Myocyte (in vitro differentiated cells): Measurements from ENCODE around the gene WIPI1. TPM values are rescaled to one million over a fixed set of nuclear protein-coding genes. Genes with fewer than 3 reads are reported as not detected.

Experiments
- microRNA counts: library from miRNA; unstranded; fragments of <30 nt; microRNA quantifications from one replicate; lab custom pipeline; 2016
- microRNA-seq: library from miRNA; unstranded; fragments of <30 nt; microRNA quantifications from one replicate; pipeline ENCODE4, GENCODE V29; 2016
- total RNA-seq: library from RNA; depleted of rRNA; stranded (reverse); fragments of >200 nt; gene quantifications from 2 replicates; pipeline ENCODE4 v1.2.3, GENCODE V29; 2014

The WIPI1 gene
- total RNA-seq, 1 donor from 2014 or later, result 141 TPM

MicroRNA genes within 50 kb of the gene (microRNA counts, 767-probe panel; counts per million panel counts)
- microRNA hsa-miR-635 (lab: Ali Mortazavi, UCI), result not detected

Small RNA genes lying within 50 kb of the gene (microRNA-seq; reads per million reads assigned to microRNA genes)
- gene MIR635, result not detected

Other genes with a start within 250 kb of the WIPI1 start
- gene AMZ2, start 209.5 kb downstream of the WIPI1 start, total RNA-seq, result 134 and 150 TPM in 2 replicates
- gene SLC16A6, start 166.4 kb downstream of the WIPI1 start, total RNA-seq, result 0.21 and 0.78 TPM in 2 replicates
- 4.9 and 15.0 TPM in 2 replicates for gene ARSG, start 166.0 kb downstream of the WIPI1 start, total RNA-seq
- gene PRKAR1A, start 54.9 kb upstream of the WIPI1 start, total RNA-seq, result 567 and 601 TPM in 2 replicates
- 0.16 and 0.37 TPM in 2 replicates for gene FAM20A, start 143.9 kb upstream of the WIPI1 start, total RNA-seq